HG02943 (cell line): ENCODE results near the gene EZH1.

Source experiments
- ATAC-seq: cut with Tn5 transposase; IDR thresholded peaks from one replicate; pipeline ENCODE4 v1.9.1; 2021; ENCODE audit warnings: mild to moderate bottlenecking, low read depth, moderate library complexity; ENCODE audit not compliant: unreplicated experiment

Gene EZH1

DNA sequence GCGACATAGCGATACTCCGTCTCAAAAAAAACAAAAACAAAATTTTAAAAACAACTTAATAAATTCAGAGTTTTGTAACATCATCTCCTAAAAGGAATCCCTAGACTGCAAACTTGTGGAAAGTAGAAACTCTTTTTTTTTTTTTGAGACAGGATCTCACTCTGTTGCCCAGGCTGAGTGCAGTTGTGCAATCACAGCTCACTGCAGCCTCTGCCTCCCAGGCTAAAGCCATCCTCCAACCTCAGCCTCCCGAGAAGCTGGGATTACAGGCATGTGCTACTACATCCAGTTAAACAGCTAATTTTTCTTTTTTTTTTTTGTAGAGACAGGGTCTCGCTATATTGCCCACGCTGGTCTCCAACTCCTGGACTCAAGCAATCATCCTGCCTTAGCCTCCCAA, 19.7 kb downstream of the EZH1 start:
- no peak for ATAC-seq

DNA sequence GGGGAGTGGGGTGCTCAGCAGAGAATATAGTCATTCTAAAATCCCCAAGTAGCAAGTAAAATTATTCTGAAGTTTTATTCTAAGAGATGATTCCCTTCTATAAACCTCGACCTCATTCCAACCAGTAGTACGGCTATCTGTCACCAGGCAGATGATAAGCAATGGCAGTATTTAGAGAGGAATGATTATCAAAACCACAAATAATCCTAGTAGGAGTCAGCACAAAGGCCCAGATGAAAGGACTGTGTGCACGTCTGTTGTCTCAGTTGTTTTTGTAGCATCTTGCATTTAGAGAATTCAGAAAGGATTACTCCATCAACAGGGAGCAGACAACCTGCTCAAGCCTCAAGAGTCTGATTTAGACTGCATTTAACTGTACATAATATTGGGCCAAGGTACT, 21.2 kb downstream of the EZH1 start:
- ATAC-seq: no peak

DNA sequence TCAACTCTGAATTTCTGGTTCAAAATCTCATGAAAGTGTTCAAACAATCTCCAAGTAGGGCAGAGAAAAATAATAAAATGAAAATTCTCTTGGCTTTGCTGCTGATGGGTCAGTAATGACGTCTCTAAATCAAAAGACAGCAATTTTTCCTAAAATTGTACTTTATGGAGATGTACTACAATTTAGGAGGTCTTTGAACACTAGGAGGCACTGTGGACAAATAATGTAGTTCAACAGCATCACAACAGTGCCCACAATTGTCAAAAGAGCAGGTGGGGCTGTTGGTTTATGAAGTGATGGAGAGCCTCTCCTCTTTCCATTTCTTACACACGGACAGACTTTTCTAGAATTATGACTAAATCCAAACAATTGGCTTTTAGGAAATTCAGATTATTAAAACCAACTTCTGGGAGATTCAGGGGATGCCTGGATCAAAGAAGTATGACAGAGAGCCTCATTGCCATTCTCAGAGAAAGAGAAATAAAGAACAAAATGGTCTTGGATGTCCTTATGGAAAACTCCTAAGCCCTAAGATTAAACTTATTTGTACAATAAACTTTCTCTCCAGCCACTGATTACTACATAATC, 23.8 kb downstream of the EZH1 start:
- no peak for ATAC-seq

DNA sequence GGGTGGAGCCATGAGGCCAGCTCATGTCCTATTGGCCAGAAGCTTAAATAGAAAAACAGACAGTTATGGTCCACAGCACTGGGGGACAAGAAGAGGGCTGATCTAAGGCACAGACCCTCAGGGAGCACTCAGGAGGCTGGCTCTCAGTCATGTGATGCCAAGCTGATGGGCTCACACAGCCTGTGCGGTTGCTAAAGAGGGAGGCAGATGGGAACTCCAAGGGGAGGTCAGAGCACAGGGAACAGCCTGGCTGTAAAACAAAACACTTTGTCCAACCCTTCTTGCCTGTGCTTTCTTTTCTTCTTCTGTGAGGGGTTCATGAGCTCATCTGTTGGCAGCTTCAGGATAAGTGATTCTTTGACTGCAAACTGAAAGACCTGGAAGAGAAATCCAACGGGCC, 35.3 kb downstream of the EZH1 start:
- ATAC-seq: no peak

DNA sequence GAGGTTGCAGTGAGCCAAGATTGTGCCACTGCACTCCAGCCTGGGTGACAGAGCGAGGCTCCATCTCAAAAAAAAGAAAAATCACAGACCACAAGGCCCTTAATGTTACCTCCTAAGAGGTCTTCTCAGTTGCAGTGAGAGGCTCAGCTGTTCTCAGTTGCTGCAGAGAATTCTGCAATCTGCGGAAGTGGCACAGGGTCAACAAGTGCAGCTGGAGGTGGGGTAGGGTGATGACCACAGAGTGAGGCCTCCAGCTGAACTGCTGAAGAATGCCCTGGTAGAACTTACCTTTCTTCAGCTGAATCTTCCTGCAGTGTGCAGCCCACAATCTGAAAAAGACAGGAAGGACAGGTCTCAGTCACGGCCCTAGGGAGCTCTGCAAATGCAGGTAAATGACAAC, 36.3 kb downstream of the EZH1 start:
- ATAC-seq: no peak

DNA sequence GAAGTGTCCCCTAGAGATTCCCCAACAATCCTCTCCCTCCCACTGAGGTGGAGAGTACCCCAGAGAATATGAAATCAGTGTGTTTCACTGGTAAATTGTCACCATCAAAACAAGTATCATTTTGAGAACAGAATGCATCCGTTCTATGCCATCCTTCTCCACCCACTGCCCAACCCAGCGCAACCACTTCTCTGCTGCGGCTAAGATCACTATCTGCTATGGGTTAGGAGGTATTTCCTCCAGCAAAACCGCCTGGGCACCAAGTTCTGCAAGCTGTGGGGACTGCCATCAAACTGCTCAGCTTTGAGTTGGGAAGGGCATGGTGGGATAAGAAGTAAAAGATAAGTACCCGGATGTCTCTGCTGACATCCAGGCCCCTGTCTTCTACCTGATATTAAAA, 38.1 kb downstream of the EZH1 start:
- no peak for ATAC-seq

DNA sequence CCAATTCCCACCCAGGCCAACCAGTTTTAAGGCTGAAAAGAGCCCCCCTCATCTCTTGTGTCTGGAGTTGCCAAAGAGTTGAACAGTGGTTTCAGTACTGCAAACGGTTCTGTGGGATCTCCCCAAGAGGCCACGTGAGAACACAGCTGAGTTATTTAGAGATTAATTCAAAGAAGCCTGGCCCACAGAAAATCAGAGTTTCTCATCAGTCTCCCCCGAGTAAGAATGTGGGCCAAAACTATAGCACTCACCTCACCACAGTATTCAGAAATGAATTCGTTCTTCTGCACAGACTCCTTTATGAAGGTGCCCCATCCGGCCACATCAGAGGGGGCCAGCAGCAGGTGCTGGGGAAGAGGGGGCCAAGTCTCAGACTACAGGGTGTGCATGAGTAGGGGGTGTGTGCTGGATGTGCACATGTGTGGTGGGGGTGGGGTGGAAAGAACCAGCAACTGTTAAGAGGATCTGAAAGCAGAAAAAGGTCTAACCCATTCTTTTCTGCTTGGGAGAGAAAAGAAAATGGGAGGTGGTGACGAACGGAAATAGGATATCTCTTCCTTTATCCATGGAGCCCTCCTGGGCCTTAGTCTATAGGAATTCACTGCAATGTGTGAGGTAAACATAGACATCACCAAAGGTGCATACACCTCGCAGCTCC, 39.9 kb downstream of the EZH1 start:
- peak; percentile 52 for ATAC-seq

DNA sequence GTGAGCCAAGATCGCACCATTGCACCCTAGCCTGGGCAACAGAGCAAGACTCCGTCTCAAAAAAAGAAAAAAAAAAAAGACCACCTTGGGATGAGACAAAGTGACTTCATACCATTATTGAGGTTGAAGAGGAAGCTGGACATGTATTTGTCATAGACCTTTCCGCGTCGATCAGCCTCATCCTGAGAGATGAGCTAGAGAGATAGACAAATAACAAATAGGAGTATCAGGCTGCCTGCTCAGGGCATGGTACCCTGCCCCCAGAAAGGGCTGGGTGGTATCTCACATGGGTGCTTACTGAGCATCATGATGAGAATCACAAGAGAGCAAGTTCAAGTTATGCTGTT, 40.4 kb downstream of the EZH1 start:
- no peak for ATAC-seq

DNA sequence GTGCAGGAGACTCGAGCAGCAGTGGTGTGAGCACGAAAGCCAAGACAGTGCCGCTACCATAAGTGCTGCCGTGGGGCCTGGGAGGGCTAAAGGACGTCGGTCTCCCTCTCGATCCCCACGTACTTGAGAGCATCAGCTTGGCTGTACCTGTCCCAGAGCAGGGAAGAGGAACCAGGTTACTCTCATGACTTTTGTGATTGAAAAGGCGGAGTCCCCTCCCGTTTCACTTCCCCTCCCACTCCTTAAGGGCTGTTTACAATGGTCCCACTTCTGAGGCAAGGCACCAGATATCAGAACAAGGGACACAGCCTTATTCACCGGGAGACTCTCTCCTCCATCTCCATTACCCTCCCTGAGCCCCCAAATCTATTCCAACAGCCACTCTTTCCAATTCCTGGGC, 42.4 kb downstream of the EZH1 start:
- no peak for ATAC-seq

DNA sequence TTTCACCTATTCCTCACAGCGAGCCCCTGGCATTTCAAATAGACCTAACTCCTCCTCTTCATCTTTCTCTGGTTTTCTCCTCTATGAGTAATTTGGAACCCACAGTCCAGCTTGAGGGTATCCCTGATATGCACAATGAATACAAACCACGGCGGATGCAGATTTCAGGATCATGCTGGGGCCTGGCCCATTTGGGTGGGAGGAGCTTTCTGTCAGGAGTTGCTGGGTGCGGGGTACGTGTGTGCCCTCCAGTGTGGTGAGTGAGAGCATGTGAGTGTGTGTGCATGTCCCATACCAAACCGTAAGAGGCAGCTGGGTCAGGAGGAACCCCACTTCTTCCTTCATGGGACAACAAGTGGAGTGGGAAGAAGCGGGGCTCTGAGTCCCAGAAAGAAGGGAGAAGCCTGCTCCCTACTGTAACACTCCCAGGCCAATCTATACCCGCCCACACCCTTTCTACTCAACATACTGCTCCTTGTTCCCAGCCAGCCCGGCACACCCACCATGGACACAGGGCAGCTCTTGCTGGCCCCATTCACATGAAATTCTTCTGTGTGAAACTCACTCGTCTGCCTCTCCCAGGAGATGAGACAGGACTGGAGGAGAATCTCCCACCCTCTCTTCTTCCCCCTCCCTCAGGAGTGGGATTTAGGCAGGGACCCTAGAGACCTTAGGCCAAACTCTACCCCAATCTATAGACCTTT, 44.1 kb downstream of the EZH1 start:
- ATAC-seq: no peak

DNA sequence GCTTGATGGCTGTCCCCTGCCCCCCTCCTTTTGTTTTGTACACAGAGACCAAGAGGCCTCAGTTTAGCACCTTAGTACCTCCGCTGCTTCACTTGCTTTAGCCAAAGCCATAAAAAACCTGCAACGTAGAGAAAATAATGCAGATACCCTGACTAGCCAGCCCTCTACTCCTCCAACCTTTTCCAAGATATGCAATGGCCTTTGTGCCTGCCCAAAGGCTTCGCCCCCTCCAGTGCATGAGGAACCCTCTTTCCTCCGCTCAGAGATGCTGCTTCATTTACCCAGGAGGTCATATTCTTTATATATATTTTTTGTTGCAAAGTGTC, 45.5 kb downstream of the EZH1 start:
- ATAC-seq: no peak

DNA sequence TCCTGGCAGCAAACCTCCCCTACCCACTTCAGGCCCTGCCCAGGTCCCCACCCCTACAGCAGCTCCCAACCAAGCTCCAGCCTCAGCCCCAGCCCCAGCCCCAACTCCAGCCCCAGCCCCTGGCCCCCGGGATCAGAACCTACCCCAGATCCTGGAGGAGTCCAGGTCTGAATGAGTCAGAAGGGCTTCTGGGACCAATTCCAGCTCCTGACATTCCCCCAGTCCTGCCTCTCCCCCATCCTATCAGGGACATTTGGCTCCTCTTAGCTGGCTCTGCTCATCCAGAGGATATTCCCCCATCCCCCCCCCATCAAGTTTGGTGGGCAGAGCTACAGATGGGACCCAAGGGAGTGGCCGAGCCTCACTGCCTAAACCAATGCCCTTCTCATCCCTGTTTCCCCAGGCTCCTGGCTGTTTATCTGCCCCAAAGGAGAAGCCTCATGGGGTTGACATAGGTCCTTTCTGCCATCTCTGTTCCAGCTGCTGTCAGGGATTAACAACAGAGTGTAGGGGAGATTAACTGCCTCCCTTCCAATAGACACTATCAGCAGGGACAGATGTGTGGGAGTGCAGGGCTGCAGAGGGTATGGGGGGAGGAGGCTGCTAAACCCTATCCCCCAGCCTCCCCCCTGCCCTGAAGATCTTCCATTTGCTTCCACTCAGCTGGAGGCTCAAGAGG, 46.0 kb downstream of the EZH1 start:
- ATAC-seq: no peak

DNA sequence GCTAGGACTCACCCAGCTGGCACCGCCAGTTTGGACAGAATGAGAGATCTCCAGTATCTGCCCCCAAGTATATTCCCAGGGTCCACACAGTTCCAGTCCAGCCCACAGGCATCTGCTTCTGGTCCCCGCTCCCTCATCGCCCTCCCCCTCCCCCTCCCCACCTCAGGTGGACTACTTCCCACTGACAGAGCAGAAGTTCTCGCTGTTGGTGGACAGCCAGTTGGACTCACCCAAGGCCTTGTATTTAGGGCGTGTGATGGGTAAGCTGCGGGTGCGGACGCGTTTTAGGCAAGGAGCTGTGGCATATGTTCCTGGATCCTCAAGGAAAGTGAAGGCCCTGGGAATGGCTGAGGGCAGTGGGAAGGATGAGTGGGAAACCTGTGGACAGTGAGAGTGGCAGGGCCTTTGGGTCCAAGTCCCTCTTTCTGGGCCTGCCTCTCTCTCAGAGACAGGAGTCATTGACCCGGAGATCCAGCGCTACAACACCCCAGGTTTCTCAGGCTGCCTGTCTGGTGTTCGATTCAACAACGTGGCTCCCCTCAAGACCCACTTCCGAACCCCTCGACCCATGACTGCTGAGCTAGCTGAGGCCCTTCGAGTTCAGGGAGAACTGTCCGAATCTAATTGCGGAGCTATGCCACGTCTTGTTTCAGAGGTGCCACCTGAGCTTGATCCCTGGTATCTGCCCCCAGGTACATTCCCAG, 47.6 kb downstream of the EZH1 start:
- no peak for ATAC-seq

DNA sequence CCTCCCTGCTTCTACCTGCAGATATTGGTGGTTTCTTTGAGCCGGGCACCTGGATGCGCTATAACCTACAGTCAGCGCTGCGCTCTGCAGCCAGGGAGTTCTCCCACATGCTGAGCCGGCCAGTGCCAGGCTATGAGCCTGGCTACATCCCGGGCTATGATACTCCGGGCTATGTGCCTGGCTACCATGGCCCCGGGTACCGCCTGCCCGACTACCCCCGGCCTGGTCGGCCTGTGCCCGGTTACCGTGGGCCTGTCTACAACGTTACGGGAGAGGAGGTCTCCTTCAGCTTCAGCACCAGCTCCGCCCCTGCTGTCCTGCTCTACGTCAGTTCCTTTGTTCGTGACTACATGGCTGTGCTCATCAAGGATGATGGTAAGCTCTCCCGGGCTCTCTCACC, 49.3 kb downstream of the EZH1 start:
- no peak for ATAC-seq

DNA sequence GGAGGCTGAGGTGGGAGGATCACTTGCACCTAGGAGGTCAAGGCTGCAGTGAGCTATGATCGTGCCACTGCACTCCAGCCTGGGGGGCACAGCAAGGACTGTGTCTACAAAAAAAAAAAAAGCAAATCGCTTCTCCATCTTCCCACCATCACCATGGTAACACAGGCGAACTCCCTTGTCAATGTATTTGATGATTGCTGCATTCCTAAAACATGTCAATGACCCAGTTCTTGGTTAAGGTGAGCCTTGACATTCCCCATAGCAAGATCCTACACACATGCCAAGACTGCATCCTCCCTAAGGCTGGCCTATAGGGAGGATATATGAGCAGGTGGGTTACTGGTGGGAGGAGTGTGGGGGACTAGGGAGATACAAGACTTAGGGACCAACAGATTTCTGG, 50.3 kb downstream of the EZH1 start:
- no peak for ATAC-seq

DNA sequence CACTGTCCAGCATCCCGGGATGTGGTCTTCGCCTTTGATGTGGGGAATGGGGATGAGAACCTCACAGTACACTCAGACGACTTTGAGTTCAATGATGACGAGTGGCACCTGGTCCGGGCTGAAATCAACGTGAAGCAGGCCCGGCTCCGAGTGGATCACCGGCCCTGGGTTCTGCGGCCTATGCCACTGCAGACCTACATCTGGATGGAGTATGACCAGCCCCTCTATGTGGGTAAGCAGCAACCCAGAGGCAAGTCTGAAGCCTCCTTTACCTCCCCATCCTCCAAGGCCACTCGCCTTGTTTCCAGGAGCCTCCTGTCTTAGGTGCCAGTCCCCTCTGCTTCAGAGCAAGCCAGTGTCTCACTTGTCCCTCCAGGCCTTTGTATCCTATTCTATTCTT, 52.4 kb downstream of the EZH1 start:
- no peak for ATAC-seq

DNA sequence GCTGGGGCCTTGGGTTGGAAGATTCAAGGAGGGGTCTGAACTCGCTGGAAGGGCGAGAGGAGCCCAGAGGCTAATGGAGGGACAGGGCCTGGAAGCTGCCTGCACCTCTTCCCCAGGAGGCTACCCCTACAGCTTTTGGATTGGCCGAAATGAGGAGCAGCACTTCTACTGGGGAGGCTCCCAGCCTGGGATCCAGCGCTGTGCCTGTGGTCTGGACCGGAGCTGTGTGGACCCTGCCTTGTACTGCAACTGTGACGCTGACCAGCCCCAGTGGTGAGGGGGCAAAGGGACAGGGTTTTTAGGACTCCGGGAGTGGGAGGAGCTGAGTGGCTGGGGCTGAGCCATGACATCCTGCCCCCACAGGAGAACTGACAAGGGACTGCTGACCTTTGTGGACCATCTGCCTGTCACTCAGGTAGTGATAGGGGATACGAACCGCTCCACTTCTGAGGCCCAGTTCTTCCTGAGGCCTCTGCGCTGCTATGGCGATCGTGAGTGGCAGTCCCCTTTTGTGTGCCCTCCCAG, 53.8 kb downstream of the EZH1 start:
- no peak for ATAC-seq

DNA sequence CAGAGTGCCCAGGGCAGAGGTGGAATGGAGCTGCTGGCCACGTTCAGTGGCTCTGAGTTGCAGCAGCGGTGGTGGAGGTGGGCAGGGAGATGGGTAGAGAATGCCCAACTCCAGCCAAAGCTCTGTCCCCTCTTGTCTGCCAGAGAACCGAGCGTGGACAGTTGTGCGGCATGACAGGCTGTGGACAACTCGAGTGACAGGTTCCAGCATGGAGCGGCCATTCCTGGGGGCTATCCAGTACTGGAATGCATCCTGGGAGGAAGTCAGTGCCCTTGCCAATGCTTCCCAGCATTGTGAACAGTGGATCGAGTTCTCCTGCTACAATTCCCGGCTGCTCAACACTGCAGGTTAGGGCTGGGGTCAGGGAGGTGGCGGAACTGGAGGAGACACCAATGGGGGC, 54.2 kb downstream of the EZH1 start:
- no peak for ATAC-seq

DNA sequence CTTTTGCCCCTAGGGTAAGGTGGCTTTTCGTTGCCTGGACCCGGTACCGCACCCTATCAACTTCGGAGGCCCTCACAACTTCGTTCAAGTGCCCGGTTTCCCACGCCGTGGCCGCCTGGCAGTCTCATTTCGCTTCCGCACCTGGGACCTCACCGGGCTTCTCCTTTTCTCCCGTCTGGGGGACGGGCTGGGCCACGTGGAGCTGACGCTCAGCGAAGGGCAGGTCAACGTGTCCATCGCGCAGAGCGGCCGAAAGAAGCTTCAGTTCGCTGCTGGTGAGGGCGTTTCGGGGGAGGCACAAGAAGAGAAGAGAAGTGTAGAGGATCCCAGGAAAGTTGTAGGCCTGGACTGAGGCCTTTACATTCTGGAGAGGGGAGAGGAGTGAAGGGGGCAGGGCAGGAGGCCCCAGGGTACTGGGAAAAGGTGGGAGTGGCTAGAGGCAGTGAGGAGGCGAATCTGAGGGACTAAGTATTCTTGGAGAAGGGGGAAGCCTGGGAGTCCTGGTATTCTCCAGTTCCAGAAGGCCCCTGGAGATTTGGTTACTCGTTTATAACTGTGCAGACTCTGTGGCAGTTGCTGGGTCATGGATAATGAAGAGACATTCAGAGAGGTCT, 57.0 kb downstream of the EZH1 start:
- ATAC-seq: no peak

DNA sequence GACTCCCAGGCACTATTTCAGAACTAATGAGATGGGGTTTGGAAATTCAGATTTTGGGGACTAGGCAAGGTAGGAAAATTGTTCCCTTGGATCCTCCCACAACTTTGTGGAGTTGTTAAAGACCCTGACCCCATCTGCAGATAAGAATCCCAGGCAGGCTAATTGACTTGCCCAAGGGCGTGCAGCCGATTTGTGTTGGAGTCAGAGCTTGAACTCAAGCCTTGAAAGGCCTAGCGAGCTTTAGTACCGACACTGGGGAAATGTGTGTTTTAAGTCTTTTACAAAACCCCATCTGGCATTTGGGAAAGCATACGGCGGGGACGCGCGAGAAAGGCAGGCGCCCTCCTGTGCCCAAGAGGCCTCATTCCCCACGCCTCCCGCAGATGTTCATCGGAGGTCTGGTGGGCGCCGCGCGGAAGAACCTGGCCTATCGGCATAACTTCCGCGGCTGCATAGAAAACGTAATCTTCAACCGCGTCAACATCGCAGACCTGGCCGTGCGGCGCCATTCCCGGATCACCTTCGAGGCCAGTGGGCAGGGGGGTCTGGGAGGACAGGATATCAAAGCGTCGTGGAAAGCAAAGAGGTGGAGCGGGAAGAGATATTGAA, 58.2 kb downstream of the EZH1 start:
- no peak for ATAC-seq
